SK-N-SH (cell line): ENCODE results near the gene ELMO1. TPM values are rescaled to one million over a fixed set of nuclear protein-coding genes. Genes with fewer than 3 reads are reported as not detected.

Experiments
- CTCF ChIA-PET: fragments of 300-600, 350-600 bp; formaldehyde crosslinking; extraction: SDS; loops from one replicate; lab custom pipeline; 2021; lab: Yijun Ruan, JAX
- POLR2A ChIA-PET: fragments of 350-600 bp; sonication (Branson Sonifier 250); formaldehyde crosslinking; extraction: SDS; loops from one replicate; lab custom pipeline; 2020; ENCODE audit warnings: antibody characterized with exemption, inconsistent platforms; lab: Yijun Ruan, JAX
- DNase-seq: peaks from one replicate; pipeline ENCODE4 v3.0.0; 2012
- H2AFZ ChIP-seq: fragments of 200-600 bp; sonication (generic); 2 replicates; pipeline ENCODE4 v1.8.1; 2016; ENCODE audit warnings: antibody characterized with exemption, mild to moderate bottlenecking, low read depth
- H3F3A ChIP-seq: fragments of 200-600 bp; sonication (generic); replicated peaks from 2 replicates; pipeline ENCODE3; 2016; ENCODE audit warnings: antibody characterized with exemption, mild to moderate bottlenecking; ENCODE audit not compliant: insufficient read depth
- H3K27ac ChIP-seq, 2 experiments: fragments of 200-500 bp in 1 of 2; fragments of 200-600 bp in 1 of 2; sonication (Bioruptor generic) in 1 of 2; sonication (generic), shearing (Covaris generic) in 1 of 2; 2 replicates each; pipeline versions ENCODE4 v1.5.1 to v1.6.1; 2014 to 2016; ENCODE audit warnings: low read depth in 2 of 2, inconsistent platforms in 1 of 2, low read length in 1 of 2, mild to moderate bottlenecking in 1 of 2, mixed read lengths in 1 of 2
- H3K27me3 ChIP-seq: fragments of 200-600 bp; sonication (generic), shearing (Covaris generic); 2 replicates; pipeline ENCODE4 v1.6.1; 2016; ENCODE audit warnings: mixed run types; ENCODE audit not compliant: insufficient read depth
- H3K36me3 ChIP-seq, 2 experiments: fragments of 200-500 bp in 1 of 2; fragments of 200-600 bp in 1 of 2; sonication (Bioruptor generic) in 1 of 2; sonication (generic) in 1 of 2; replicated peaks in 1 of 2; 2 replicates each; pipeline versions ENCODE3 to v1.5.1; 2014 to 2016; ENCODE audit warnings: low read length in 1 of 2, mild to moderate bottlenecking in 1 of 2; ENCODE audit not compliant: insufficient read depth in 2 of 2, control insufficient read depth in 1 of 2
- H3K4me1 ChIP-seq, 2 experiments: fragments of 200-500 bp in 1 of 2; fragments of 200-600 bp in 1 of 2; sonication (Bioruptor generic) in 1 of 2; sonication (generic), shearing (Covaris generic) in 1 of 2; 2 replicates each; pipeline versions ENCODE4 v1.5.1 to v1.6.1; 2014 to 2016; ENCODE audit warnings: low read depth in 1 of 2, low read length in 1 of 2, mixed run types in 1 of 2; ENCODE audit not compliant: insufficient read depth in 2 of 2, control insufficient read depth in 1 of 2
- H3K4me2 ChIP-seq: fragments of 200-600 bp; sonication (generic), shearing (Covaris generic); 2 replicates; pipeline ENCODE4 v1.6.1; 2017; ENCODE audit warnings: mixed run types
- H3K4me3 ChIP-seq, 2 experiments: fragments of 200-500 bp in 1 of 2; fragments of 200-600 bp in 1 of 2; sonication (Bioruptor generic) in 1 of 2; sonication (generic), shearing (Covaris generic) in 1 of 2; 2 replicates each; pipeline versions ENCODE4 v1.5.1 to v1.8.1; 2014 to 2016; ENCODE audit warnings: low read depth in 2 of 2, inconsistent platforms in 1 of 2, low read length in 1 of 2, mild to moderate bottlenecking in 1 of 2, mixed read lengths in 1 of 2, moderate library complexity in 1 of 2
- H3K79me2 ChIP-seq: fragments of 200-600 bp; sonication (generic); 2 replicates; pipeline ENCODE4 v1.8.1; 2017; ENCODE audit warnings: mild to moderate bottlenecking; ENCODE audit not compliant: insufficient read depth
- H3K9ac ChIP-seq: fragments of 200-600 bp; sonication (generic); 2 replicates; pipeline ENCODE4 v1.6.1; 2017; ENCODE audit warnings: mixed run types
- H3K9me2 ChIP-seq: fragments of 200-600 bp; sonication (generic); 2 replicates; pipeline ENCODE4 v1.6.1; 2017; ENCODE audit warnings: mixed run types
- H3K9me3 ChIP-seq: fragments of 200-600 bp; sonication (generic); 2 replicates; pipeline ENCODE4 v1.6.1; 2017; ENCODE audit warnings: mixed run types, mild to moderate bottlenecking, moderate library complexity
- H4K20me1 ChIP-seq: fragments of 200-600 bp; sonication (generic); 2 replicates; pipeline ENCODE4 v1.6.1; 2017; ENCODE audit warnings: mild to moderate bottlenecking, mixed run types; ENCODE audit not compliant: insufficient read depth
- CHD2 ChIP-seq: fragments of 150-350 bp; IDR thresholded peaks from 2 replicates; pipeline ENCODE4 v1.6.1; 2018; ENCODE audit warnings: low read length; ENCODE audit not compliant: partially characterized antibody
- FOXJ3 ChIP-seq: sonication (generic); formaldehyde crosslinking; IDR thresholded peaks from 2 replicates; pipeline ENCODE4 v1.5.1; 2020; ENCODE audit warnings: mild to moderate bottlenecking, missing genetic modification reagents
- GATA2 ChIP-seq: sonication (generic); formaldehyde crosslinking; IDR thresholded peaks from 2 replicates; pipeline ENCODE4 v1.5.0; 2020; ENCODE audit warnings: mild to moderate bottlenecking, missing genetic modification reagents
- JUND ChIP-seq: IDR thresholded peaks from 2 replicates; pipeline ENCODE4 v1.4.0; 2012
- MEF2A ChIP-seq: IDR thresholded peaks from 2 replicates; pipeline ENCODE4 v1.4.0; 2012; ENCODE audit warnings: low read depth, borderline replicate concordance
- MXI1 ChIP-seq: IDR thresholded peaks from 2 replicates; pipeline ENCODE4 v1.6.1; 2012; ENCODE audit warnings: mild to moderate bottlenecking, low read depth, low read length, improper control_type of control experiment
- NRF1 ChIP-seq: IDR thresholded peaks from 2 replicates; pipeline ENCODE4 v1.6.1; 2012; ENCODE audit warnings: low read depth, mild to moderate bottlenecking, low read length
- RAD21 ChIP-seq: IDR thresholded peaks from 2 replicates; pipeline ENCODE4 v1.6.1; 2012; ENCODE audit warnings: mild to moderate bottlenecking, low read length
- RXRA ChIP-seq: IDR thresholded peaks from 2 replicates; pipeline ENCODE4 v1.4.0; 2012; ENCODE audit warnings: low read depth, mild to moderate bottlenecking, borderline replicate concordance
- TEAD4 ChIP-seq: IDR thresholded peaks from 2 replicates; pipeline ENCODE4 v1.4.0; 2012; ENCODE audit warnings: mild to moderate bottlenecking, borderline replicate concordance; ENCODE audit not compliant: insufficient read depth
- USF1 ChIP-seq: IDR thresholded peaks from 2 replicates; pipeline ENCODE4 v1.4.0; 2012; ENCODE audit warnings: low read depth, borderline replicate concordance
- YY1 ChIP-seq: IDR thresholded peaks from 2 replicates; pipeline ENCODE4 v1.4.0; 2012; ENCODE audit warnings: low read depth, mild to moderate bottlenecking
- ZBTB33 ChIP-seq: IDR thresholded peaks from 2 replicates; pipeline ENCODE4 v1.4.0; 2012; ENCODE audit warnings: low read depth, borderline replicate concordance
- WGBS: methylation state at CpG from one replicate; pipeline ENCODE4 v1.1.6; 2017; ENCODE audit warnings: low lambda C conversion rate; 5-methylcytosine and 5-hydroxymethylcytosine counted together
- polyA plus RNA-seq, 3 experiments: library from polyadenylated mRNA; depleted of rRNA; stranded (reverse); fragments of >200 nt; gene quantifications; 2 replicates each; pipeline ENCODE4 v1.2.3, GENCODE V29; 2012
- TF ChIP-seq, protein P1 (sequence below): fragments of 150-350 bp; IDR thresholded peaks from 2 replicates; pipeline ENCODE4 v1.6.1; 2016; ENCODE audit warnings: mild to moderate bottlenecking, low read depth, low read length
- TF ChIP-seq, protein P2 (sequence below): IDR thresholded peaks from 2 replicates; pipeline ENCODE4 v1.4.0; 2012; ENCODE audit warnings: low read depth

ELMO1 gene
- polyA plus RNA-seq, 1 of the 3 experiments (the other 2 are of a cell fraction): 0.64 TPM

GRCh38 chr7:37283716-37284115, 164.9 kb downstream of the ELMO1 start:
- H3K4me3 ChIP-seq: no peak overlapping the region
- no peaks in the 10 kb centered on the region for H3K27me3 ChIP-seq
- H3K4me1 ChIP-seq: peaks cover 0 to 36% of the 10 kb centered on the region in 2 experiments; a peak in 2 of 4 replicates
- peaks cover 3% of the 10 kb centered on the region; the same call in 1 of the 2 replicates for H3K9me3 ChIP-seq
- no peak overlapping the region for H3K9ac ChIP-seq
- TF ChIP-seq MXI1 (no peak), NRF1 (no peak), ZBTB33 (no peak), YY1 (no peak), FOXJ3 (CRISPR knock-in tag) (no peak), MEF2A (no peak), USF1 (no peak), RXRA (no peak), GATA2 (no peak), JUND (no peak), TEAD4 (no peak), CHD2 (no peak), RAD21 (no peak)
- TF ChIP-seq, protein P1, sequence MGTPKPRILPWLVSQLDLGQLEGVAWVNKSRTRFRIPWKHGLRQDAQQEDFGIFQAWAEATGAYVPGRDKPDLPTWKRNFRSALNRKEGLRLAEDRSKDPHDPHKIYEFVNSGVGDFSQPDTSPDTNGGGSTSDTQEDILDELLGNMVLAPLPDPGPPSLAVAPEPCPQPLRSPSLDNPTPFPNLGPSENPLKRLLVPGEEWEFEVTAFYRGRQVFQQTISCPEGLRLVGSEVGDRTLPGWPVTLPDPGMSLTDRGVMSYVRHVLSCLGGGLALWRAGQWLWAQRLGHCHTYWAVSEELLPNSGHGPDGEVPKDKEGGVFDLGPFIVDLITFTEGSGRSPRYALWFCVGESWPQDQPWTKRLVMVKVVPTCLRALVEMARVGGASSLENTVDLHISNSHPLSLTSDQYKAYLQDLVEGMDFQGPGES: no peak
- TF ChIP-seq, protein P2, sequence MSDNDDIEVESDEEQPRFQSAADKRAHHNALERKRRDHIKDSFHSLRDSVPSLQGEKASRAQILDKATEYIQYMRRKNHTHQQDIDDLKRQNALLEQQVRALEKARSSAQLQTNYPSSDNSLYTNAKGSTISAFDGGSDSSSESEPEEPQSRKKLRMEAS: no peak
- TF ChIP-seq, all 33 proteins: peak for 0
- DNase-seq: no peak
- Histone ChIP-seq H4K20me1 (no peaks in the 10 kb centered on the region), H2AFZ (no peak overlapping the region), H3F3A (no peaks in the 10 kb centered on the region), H3K36me3 (no peaks in the 10 kb centered on the region), H3K79me2 (no peaks in the 10 kb centered on the region), H3K27ac (no peak overlapping the region; a peak in 1 of 4 replicates), H3K4me2 (no peak overlapping the region), H3K9me2 (no peaks in the 10 kb centered on the region)
- ChIA-PET CTCF (interaction anchor here (1.0 to 5.5 kb wide), 18 partner anchors 8 to 550 kb away, joined by 3 to 42 read pairs (median 8); partner anchors contain the start of gene ELMO1), POLR2A (interaction anchor here (0.7 to 1.1 kb wide), 2 partner anchors 165 to 597 kb away, joined by 3 read pairs; no protein-coding TSS in a partner anchor)
- WGBS: 9% methylated on average over 4 of the region's 4 CpGs
